NCI-H2196 (cell line): ENCODE measurements around the gene SPTBN4.
"Not testable (repeated sequence)": the region's sequence is repeated elsewhere in the genome, so short reads cannot be mapped to it uniquely, and the experiment has no call there.

Source experiments
- DNase-seq: peaks from one replicate; lab custom pipeline; 2025; ENCODE audit not compliant: unreplicated experiment; lab: John Stamatoyannopoulos, UW

SPTBN4 gene

DNA sequence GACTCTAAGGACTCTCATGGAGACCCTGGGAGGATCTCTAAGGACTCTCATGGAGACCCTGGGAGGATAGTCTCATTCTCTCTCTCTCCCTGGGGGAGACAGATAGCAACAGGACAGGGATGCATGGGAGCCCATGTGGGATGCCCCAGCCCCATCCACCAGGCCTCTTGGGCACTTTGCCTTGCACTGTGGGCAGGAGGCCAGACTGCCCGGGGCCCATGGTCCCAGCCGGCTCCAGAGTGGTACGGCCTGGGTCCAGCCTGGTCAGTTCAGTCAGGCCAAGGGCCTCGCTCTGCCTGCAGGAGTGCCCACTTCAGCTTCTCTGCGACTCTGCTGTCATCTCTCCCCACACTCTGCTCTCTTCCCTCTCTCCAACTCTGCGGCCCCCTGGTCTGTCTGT, 61.3 kb downstream of the SPTBN4 start:
- no peak for DNase-seq

DNA sequence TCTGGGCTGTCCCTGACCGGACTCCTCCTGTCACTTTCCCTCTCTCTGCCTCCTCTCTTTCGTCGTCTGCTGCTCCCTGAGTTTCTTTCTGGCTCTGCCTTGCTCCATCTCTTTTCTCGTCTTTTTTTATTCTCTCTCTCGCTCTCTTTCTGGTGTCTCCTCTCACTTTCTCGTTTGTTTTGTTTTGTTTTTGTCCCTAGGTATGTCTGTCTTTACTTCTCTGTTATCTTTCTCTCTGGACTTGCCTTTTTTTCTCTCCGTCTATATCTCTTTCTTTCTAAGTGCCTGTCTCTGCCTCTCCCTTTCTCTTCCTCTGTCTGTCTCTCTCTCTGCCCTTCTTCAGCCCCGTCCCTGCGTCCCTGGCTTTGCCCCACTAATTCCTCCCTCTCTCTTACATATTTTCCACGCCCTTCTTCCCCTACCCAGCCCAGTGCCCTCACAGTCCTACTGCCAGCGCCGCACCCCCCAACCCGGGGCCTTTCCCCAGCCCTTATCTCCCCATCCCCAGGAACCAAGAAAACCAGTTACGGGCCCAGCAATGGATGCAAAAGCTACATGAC, 61.8 kb downstream of the SPTBN4 start:
- DNase-seq = no peak

DNA sequence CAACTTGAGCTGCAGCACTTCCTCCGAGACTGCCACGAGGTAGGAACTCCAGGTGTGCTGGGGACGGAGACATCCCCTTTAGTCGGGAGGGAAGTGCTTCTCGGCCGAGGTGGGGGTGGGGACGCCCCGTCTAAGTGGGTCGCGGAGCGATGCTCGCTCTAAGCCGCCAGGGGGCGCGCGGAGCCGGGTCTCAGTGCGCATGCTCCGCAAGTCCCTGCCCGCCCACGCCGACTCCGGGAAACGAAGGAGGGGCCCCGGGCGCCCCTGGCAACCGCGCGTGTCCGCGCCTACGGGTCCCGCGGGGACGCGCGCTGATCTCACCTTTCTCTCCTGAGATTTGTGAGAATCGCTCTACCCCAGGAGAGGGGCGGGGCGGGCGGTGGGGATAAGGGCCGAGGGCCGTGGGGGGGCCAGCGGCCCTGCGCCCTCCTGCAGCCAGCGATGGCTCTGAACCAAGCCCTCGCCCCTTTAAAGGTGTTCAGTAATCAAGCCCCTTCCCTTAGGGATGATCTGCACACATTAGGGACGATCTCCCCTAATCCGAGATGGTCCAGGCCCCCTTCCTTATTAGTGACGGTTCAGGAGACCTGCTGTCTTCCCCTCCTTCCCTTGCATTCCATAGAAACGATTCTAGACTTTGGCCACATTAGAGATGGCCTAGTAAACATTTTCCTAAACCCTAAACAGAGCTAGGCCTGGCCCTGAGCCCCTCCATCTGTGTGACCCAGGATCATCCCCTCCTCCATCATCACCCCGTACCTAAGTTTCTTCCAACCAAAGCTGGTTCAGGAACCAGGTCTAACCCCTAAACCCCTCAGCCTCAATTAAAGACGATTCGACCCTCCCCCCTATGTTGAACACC, 62.5 kb downstream of the SPTBN4 start:
- DNase-seq = peak; percentile 94

DNA sequence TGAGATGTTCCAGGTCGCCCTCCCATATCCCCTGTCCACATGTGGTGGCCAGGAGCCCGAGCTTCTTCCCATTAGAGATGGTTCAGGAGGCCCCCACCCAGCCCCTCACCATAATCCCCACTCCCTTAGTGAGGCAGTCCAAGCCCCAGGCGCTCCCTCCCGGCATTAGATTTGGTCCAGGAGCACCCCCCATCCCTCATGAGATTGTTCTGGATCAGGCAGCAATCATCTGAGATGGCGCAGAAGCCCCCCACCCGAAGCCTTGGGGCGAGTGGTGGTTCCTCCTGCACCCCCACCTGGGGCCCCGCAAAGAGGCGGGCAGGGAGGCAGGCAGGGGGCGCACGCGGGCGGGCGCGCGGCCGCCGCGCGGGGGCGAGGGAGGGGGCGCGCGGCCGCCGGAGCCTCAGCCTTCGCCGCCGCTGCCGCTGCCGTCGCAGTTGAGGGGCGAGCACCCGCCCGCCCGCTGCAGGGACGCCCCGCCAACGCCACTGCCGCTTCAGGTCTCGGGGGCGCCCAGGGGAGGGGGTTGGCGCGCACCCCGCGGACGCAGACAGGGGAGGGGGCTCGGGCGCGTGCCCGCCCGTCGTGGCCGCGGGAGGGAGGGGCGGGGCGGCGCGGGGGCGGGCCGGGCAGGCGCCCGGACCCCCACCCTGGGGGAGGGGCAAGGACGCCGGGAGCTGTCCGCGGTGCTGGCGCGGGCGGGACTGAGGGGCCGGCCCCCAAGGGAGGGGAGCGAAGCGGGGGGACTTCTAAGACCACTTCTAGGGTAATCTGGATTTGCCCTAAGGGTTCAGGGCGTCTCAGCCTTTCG, 63.5 kb downstream of the SPTBN4 start:
- DNase-seq = peak; percentile 60

DNA sequence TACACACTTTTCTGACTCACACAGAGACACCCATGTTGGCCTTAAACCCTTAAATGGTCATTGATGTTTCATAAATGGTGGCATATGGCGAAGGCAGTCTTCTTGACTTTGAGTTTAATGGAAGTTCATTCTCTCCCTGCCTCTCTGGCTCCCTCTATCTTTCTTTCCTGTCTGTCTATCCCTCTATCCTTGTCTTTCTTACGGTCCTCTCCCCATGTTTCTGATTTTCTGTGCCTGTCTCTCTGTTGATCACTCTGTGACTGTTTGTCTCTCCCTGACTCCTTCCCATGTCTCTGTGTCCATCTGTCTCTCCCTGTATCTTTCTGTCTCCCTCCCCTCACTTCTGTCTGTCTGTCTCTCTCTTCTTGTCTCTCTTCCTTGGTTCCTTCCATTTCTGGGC, 66.7 kb downstream of the SPTBN4 start:
- no peak for DNase-seq

DNA sequence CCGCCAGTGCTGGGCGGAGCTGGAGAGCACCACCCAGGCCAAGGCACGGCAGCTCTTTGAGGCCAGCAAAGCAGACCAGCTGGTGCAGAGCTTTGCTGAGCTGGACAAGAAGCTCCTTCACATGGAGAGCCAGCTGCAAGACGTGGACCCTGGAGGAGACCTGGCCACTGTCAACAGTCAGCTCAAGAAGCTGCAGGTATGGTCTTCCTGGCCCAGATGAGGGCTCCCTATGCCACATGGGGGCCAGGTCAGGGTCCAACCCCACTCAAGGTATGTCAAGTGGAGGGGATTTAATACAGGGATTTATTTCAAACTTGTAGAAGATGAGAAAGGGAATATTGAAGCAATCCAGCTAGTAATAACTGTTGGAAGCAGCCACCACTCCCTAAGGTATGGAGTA, 67.3 kb downstream of the SPTBN4 start:
- DNase-seq = no peak

DNA sequence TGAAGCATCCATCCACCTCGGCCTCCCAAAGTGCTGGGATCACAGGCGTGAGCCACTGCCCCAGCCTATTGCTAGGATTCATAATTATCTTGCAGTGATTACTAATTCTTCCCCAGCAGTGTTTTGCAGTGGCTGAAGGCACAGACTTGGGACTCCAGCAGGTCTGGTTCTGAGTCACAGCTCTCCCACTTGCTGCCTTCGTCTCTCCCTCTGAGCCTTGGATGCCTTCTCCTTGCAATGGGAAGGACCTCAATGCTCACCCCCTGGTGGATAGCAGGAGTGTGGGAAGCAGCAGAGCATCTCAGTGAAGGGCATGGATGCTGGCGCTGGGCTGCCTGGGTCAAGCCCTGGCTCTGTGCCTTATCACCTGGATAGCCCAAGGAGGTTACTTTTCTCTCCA, 72.3 kb downstream of the SPTBN4 start:
- no peak for DNase-seq

DNA sequence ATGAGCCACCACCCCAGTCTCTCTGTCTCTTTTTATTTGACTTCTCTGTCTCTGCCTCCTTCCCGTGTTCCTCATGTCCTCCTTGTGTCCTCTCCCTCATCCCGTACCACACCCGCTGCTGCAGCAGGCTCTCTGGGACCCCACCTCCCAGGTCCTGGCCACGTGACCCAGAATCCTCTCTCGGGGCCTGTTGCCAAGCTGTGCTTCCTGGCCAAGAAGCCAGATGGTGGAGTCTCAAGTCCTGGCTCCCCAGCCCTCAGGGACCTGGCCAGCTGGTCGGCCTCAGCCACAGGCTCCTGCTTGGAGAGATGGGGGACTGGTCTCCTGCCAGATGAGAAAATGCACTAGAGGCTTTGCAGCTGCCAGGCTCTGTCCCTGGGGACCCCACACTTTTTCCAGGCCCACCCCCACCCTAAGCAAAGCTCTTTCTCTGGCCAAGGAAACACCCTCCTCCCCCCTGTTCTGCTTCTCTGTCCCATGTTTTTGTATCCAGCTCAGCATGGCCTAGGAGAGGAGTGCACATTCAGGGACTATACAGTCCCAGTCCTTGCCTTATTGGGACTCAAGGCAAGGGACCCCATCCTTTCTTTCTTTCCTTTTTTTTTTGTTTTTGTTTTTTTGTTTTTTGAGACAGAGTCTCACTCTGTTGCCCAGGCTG, 75.5 kb downstream of the SPTBN4 start:
- peak; percentile 80 for DNase-seq

DNA sequence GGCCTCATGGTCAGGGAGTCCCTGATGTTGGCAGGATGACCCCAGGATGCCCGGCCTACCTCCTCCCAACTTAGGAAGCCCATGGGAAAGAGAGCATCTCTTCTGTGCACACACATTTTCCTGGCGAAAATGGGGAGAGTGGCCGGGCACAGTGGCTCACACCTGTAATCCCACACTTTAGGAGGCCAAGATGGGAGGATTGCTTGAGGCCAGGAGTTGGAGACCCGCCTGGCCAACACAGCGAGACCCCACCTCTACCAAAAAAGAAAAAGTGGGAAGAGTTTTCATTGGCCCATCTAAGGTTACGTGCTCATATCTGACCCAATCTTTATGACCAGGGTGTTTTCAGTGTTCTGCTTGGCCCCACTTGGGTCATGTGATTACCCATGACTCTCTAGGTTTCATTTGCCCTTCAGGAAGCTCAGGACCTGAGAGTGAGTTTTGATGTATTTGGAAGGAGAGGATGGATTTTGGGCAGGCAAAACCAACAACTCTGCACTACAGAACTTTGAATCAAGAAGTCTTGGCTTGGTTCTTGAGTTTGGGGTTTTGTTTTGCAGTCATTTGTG, 76.3 kb downstream of the SPTBN4 start:
- DNase-seq = no peak

DNA sequence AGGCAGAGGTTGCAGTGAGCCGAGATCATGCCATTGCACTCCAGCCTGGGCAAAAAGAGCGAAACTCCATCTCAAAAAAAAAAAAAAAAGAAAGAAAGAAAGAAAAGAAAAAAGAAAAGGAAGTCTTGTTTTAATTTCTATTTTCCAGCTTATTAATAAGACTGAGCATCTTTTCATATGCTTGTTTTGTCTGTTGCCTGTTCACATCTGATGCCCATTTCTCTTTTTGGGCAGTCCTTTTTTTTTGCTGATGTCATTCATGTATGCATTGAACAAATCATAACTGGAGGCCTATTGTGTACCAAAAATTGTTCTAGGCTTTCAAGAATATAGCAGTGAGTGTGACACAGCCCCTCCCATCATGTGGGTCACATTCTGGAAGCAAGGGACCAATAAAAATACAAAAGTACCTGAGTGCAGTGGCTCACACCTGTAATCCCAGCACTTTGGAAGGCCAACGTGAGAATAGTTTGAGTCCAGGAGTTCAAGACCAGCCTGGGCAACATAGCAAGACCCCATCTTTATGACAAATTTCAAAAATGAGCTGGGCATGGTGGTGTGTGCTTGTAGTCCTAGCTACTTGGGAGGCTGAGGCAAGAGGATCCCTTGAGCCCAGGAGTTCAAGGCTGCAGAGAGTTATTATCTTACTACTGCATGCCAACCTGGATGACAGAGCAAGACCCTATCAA, 79.5 kb downstream of the SPTBN4 start:
- DNase-seq = not testable (repeated sequence)

DNA sequence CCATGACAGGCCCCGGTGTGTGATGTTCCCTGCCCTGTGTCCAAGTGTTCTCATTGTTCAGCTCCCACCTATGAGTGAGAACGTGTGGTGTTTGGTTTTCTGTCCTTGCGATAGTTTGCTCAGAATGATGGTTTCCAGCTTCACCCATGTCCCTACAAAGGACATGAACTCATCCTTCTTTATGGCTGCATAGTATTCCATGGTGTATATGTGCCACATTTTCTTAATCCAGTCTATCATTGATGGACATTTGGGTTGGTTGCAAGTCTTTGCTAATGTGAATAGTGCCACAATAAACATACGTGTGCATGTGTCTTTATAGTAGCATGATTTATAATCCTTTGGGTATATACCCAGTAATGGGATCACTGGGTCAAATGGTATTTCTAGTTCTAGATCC, 80.4 kb downstream of the SPTBN4 start:
- DNase-seq = not testable (repeated sequence)

DNA sequence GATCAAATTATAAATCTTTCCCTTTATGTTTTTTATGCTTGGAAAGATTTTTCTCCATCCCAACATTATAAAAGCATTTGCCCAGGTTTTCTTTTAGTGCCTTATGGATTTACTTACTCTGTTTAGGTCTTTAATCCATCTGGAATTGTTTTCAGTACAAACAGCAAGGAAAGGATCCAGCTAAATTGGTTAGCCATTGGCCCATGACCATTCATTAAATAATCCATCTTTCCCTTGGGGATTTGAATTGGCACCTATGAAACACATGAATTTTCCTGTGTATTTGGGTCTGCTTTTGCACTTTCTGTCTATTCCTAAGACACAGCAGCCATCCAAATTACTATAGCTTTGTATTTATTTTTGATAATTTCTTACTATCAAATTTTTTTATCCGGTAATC, 81.0 kb downstream of the SPTBN4 start:
- no peak for DNase-seq

DNA sequence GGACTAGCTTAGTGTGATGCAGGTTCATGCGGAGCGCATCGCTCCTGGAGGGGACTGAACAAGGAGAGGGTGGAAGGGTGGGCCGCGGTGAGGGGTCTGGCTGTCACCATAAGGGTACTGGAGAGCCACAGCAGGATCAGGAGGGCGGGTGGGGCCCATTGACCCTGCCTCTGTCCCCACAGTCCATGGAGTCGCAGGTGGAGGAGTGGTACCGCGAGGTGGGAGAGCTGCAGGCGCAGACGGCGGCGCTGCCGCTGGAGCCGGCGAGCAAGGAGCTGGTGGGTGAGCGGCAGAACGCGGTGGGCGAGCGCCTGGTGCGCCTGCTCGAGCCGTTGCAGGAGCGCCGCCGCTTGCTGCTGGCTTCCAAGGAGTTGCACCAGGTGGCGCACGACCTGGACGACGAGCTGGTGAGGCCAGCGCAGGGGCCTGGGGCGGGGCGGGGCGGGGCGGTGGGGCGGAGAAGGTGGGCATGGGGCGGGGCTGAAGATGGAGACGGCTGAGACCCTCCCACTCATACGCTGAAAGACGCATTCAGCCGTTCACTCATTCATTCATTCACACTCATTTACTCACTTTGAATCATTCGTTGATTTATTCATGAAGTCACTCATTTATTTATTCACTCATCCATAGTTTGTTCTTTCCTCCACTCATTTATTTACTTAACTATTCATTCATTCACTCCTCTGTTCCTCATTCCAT, 82.4 kb downstream of the SPTBN4 start:
- no peak for DNase-seq

DNA sequence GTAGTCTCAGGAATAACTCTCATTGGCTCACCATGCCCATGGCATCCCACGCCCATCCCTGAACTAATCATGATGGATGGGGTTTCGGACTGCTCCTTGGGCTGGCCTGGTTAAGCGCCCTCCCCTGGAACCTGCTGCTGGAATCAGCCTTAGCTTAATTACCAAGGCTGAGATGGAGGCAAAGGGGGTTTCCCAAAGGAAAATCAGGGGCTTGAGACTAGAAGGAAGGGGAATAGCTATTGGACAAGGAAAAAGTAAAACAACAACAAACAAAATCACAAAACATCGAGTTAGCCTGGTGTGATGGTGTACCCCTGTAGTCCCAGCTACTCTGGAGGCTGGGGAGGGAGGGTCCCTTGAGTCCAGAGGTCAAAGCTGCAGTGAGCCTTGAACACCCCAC, 84.2 kb downstream of the SPTBN4 start:
- DNase-seq = no peak

DNA sequence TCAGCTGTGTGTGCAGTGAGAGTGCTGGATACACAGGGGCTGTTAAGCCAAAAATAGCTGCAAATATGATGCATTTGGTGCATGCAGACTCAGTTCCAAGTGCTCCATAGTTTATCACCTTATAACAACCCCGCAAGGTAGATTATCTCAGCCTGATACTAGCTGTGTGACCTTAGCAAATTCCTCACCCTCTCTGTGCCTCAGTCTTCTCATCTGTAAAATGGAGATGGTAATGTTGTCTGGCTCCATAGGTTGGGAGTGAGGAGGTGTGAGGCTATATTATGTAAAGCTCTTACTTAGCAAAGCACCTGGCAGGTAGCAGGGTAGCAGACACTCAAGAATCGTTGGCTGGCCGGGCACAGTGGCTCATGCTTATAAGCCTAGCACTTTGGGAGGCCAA, 86.0 kb downstream of the SPTBN4 start:
- DNase-seq = no peak

DNA sequence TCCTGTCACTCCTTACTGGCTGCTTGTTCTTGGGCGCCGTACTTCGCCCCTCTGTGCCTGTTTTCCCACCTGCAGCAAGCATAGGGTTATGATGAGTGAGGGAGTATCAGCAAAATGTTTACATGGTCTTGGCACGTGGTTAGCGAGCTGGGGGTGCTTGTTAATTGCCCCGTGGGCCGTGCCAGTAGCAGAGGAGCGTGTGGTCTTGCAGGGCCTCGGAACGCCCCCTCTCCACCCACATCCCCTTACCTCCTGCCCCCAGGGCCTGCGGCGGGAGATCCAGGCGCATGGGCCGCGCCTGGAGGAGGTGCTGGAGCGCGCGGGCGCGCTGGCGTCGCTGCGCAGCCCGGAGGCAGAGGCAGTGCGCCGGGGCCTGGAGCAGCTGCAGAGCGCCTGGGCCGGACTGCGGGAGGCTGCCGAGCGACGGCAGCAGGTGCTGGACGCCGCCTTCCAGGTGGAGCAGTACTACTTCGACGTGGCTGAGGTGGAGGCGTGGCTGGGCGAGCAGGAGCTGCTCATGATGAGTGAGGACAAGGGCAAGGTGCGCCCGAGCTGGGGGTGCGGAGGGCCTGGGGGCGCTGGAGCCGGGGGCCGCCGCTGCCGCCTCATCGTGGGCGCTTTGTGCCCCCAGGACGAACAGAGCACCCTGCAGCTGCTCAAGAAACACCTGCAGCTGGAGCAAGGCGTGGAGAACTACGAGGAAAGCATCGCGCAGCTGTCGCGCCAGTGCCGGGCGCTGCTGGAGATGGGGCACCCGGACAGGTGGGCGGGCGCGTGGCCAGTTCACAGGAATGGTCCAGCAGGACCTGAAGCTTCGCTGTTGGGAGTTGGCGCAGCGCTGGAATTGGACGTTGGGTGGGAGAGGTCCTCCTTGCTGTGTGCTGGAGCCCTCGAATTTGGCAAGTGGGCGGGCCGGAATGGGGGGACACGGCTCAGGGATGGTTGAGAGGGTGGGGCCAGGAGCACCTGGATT, 87.4 kb downstream of the SPTBN4 start:
- DNase-seq = no peak

DNA sequence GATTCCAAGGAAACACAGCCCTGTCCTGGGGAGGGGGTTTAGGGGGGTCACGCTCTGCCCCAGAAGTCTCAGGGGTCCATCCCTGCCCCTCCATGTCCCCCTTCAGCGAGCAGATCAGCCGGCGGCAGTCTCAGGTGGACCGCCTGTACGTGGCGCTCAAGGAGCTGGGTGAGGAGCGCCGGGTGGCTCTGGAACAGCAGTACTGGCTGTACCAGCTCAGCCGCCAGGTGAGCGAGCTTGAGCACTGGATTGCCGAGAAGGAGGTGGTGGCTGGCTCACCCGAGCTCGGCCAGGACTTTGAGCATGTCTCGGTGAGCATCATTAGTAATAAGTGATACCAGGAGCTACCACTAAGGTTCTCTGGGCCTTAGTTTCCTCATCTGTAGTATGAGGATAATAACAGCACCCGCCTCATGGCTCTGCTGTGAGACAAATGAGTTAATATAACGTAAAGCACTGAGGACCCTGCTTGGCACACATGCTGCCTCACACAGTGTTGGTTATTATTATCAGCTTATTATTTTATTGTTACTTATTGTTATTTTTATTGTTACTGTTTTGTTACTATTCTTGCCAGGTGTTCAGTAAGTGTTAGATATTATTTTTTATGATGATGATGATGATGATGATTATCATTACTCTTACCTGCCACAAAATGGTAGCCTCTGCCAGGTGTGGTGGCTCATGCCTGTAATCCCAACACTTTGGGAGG, 89.3 kb downstream of the SPTBN4 start:
- no peak for DNase-seq

DNA sequence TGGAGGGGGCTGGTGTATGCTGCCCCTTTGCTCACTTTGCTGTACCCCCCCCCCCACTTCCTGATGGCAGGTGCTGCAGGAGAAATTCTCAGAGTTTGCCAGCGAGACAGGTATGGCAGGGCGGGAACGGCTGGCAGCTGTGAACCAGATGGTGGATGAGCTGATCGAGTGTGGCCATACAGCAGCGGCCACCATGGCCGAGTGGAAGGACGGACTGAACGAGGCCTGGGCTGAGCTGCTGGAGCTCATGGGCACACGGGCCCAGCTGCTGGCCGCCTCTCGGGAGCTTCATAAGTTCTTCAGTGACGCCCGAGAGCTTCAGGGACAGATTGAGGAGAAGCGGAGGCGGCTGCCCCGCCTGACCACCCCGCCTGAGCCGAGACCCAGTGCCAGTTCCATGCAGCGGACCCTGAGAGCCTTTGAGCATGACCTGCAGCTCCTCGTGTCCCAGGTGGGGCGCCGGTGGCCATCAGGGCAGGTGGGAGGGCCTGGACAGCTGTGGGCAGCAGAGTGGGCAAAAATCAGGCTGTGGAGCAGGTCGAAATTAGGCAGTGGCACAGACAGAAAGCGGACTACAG, 90.2 kb downstream of the SPTBN4 start:
- no peak for DNase-seq
